Liver (tissue), 9 donors: ENCODE results near the gene CFAP73. TPM values are rescaled to one million over a fixed set of nuclear protein-coding genes. Genes with fewer than 3 reads are reported as not detected.

Experiments
- DNase-seq: peaks from one replicate; pipeline ENCODE4 v3.0.0-alpha.2; 2017; ENCODE audit warnings: low spot score
- H3K27ac ChIP-seq, 2 donors: one replicate each; pipeline ENCODE4 v1.7.0; 2013; ENCODE audit warnings: inconsistent platforms in 2 of 2, low read length in 2 of 2, control low read depth in 1 of 2, low read depth in 1 of 2, mild to moderate bottlenecking in 1 of 2
- H3K27me3 ChIP-seq, 4 donors: one replicate each; pipeline versions ENCODE4 v1.6.1 to v1.7.0; 2013; ENCODE audit warnings: low read length in 3 of 4, inconsistent platforms in 1 of 4, mild to moderate bottlenecking in 1 of 4, moderate library complexity in 1 of 4; ENCODE audit not compliant: control insufficient read depth in 4 of 4, insufficient read depth in 4 of 4
- H3K36me3 ChIP-seq, 4 donors: one replicate each; pipeline versions ENCODE4 v1.6.1 to v1.7.0; 2013; ENCODE audit warnings: low read length in 3 of 4, mild to moderate bottlenecking in 3 of 4, low read depth in 1 of 4, moderate library complexity in 1 of 4; ENCODE audit not compliant: control insufficient read depth in 4 of 4, insufficient read depth in 3 of 4
- H3K4me1 ChIP-seq, 4 donors: one replicate each; pipeline versions ENCODE4 v1.6.1 to v1.7.0; 2013; ENCODE audit warnings: low read length in 3 of 4, mild to moderate bottlenecking in 3 of 4, moderate library complexity in 1 of 4; ENCODE audit not compliant: control insufficient read depth in 4 of 4, insufficient read depth in 4 of 4
- H3K4me3 ChIP-seq, 3 donors: one replicate each; pipeline versions ENCODE4 v1.6.1 to v1.7.0; 2013; ENCODE audit warnings: low read length in 3 of 3, control low read depth in 1 of 3, low read depth in 1 of 3, mild to moderate bottlenecking in 1 of 3
- H3K9ac ChIP-seq, 2 donors: one replicate each; pipeline ENCODE4 v1.7.0; 2013; ENCODE audit warnings: low read length in 2 of 2, mild to moderate bottlenecking in 2 of 2, moderate library complexity in 2 of 2, control low read depth in 1 of 2, low read depth in 1 of 2
- H3K9me3 ChIP-seq, 4 donors: one replicate each; pipeline versions ENCODE4 v1.6.1 to v1.7.0; 2013; ENCODE audit warnings: low read length in 3 of 4; ENCODE audit not compliant: control insufficient read depth in 4 of 4
- ATF3 ChIP-seq: IDR thresholded peaks from 2 replicates; pipeline ENCODE4 v1.6.1; 2016; ENCODE audit warnings: antibody characterized with exemption
- CTCF ChIP-seq: fragments of 150-350 bp; IDR thresholded peaks from 2 replicates; pipeline ENCODE4 v1.5.1; 2017; ENCODE audit warnings: improper control_type of control experiment, low read depth, low read length; ENCODE audit not compliant: missing input control
- EGR1 ChIP-seq, 2 donors: IDR thresholded peaks; 2 replicates each; pipeline ENCODE4 v1.6.1; 2016 to 2018; ENCODE audit warnings: antibody characterized with exemption in 2 of 2, low read depth in 2 of 2
- FOXA1 ChIP-seq: IDR thresholded peaks from 2 replicates; pipeline ENCODE4 v1.6.1; 2016; ENCODE audit warnings: antibody characterized with exemption
- FOXA2 ChIP-seq: IDR thresholded peaks from 2 replicates; pipeline ENCODE4 v1.6.1; 2016; ENCODE audit warnings: antibody characterized with exemption
- GABPA ChIP-seq, 2 donors: IDR thresholded peaks in 1 of 2; conservative IDR thresholded peaks in 1 of 2; 2 replicates each; pipeline ENCODE4 v1.6.1; 2016; ENCODE audit warnings: antibody characterized with exemption in 2 of 2, mild to moderate bottlenecking in 1 of 2, moderate library complexity in 1 of 2
- HNF4A ChIP-seq, 2 donors: conservative IDR thresholded peaks; 2 replicates each; pipeline ENCODE4 v1.6.1; 2016; ENCODE audit warnings: antibody characterized with exemption in 2 of 2, mild to moderate bottlenecking in 2 of 2
- HNF4G ChIP-seq: IDR thresholded peaks from 2 replicates; pipeline ENCODE4 v1.6.1; 2016; ENCODE audit warnings: antibody characterized with exemption
- JUND ChIP-seq, 2 donors: IDR thresholded peaks; 2 replicates each; pipeline ENCODE4 v1.6.1; 2016; ENCODE audit warnings: antibody characterized with exemption in 2 of 2
- MAX ChIP-seq: IDR thresholded peaks from 2 replicates; pipeline ENCODE4 v1.6.1; 2016; ENCODE audit warnings: antibody characterized with exemption
- NR2F2 ChIP-seq: IDR thresholded peaks from 2 replicates; pipeline ENCODE4 v1.6.1; 2016; ENCODE audit warnings: antibody characterized with exemption
- RAD21 ChIP-seq, 2 donors: IDR thresholded peaks; 2 replicates each; pipeline ENCODE4 v1.6.1; 2016; ENCODE audit warnings: antibody characterized with exemption in 2 of 2, mild to moderate bottlenecking in 2 of 2
- REST ChIP-seq: IDR thresholded peaks from 2 replicates; pipeline ENCODE4 v1.6.1; 2016; ENCODE audit warnings: antibody characterized with exemption, mild to moderate bottlenecking
- RXRA ChIP-seq, 2 donors: IDR thresholded peaks; 2 replicates each; pipeline ENCODE4 v1.6.1; 2017 to 2018; ENCODE audit warnings: antibody characterized with exemption in 2 of 2, mild to moderate bottlenecking in 1 of 2
- SP1 ChIP-seq: IDR thresholded peaks from 2 replicates; pipeline ENCODE4 v1.6.1; 2018; ENCODE audit warnings: antibody characterized with exemption, mild to moderate bottlenecking
- TAF1 ChIP-seq: conservative IDR thresholded peaks from 2 replicates; pipeline ENCODE4 v1.6.1; 2016; ENCODE audit warnings: antibody characterized with exemption, mild to moderate bottlenecking
- YY1 ChIP-seq: IDR thresholded peaks from 2 replicates; pipeline ENCODE4 v1.6.1; 2016; ENCODE audit warnings: antibody characterized with exemption, mild to moderate bottlenecking
- WGBS: extraction: QIAGEN DNeasy Blood & Tissue Kit; methylation state at CpG from one replicate; pipeline ENCODE4 v1.1.7; 2013; 5-methylcytosine and 5-hydroxymethylcytosine counted together
- polyA plus RNA-seq, 2 donors: library from polyadenylated mRNA; stranded (reverse) in 1 of 2; unstranded in 1 of 2; fragments of 200-250 nt in 1 of 2; fragments of >200 nt in 1 of 2; fragmentation: Nextera tagmentation in 1 of 2; extraction: Ambion mirVana in 1 of 2; gene quantifications; one replicate each; pipeline versions ENCODE4 v1.2.1 to v1.2.3, GENCODE V29; 2013 to 2015
- total RNA-seq, 2 donors: library from RNA; depleted of rRNA; stranded (reverse); fragments of >200 nt; gene quantifications; one replicate each; pipeline ENCODE4 v1.2.3, GENCODE V29; 2014
- TF ChIP-seq, protein P1 (sequence below): IDR thresholded peaks from 2 replicates; pipeline ENCODE4 v1.6.1; 2016; ENCODE audit warnings: antibody characterized with exemption
- donor health status: healthy.
- donor health status: healthy.
- donor health status: healthy.
- donor health status: healthy.
- donor health status: healthy.

The CFAP73 gene
- total and polyA plus RNA-seq, 4 donors = 0.18 to 0.19 TPM; not detected in 2

DNA sequence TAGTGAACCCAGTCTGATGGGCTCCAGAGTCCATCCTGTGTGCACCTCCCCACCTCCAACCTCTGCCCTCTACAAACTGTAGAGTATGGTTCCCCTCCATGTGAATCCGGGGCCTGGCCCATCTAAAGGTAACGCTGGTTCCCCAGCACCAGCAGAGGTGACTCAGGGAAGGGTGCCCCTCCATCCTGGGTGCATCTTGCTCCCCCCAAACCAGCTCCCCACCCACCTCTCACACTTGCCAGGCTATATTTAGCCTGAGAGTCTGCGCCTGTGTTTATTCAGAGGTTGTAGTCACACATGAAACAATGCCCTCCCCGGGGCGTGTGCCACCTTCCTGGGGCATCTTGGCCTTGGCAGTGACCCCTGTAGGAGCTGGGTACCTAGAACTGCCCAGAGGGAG, 40.2 kb upstream of the CFAP73 start (continued):
- TF ChIP-seq REST = no peak

GRCh38 chr12:113109872-113110599, 39.5 kb upstream of the CFAP73 start:
- no peak for DNase-seq
- no peak overlapping the region for H3K27ac ChIP-seq
- H3K36me3 ChIP-seq = no peaks in the 10 kb centered on the region
- TF ChIP-seq CTCF (no peak), YY1 (no peak), RAD21 (IDR thresholded peaks at IDR 0.05) (no peak), HNF4A (conservative IDR thresholded peaks at IDR 0.05) (no peak), FOXA2 (no peak), GABPA (IDR thresholded peaks at IDR 0.05 in 1 of 2, conservative IDR thresholded peaks at IDR 0.05 in 1 of 2) (no peak), NR2F2 (no peak), RXRA (IDR thresholded peaks at IDR 0.05) (no peak), MAX (no peak), EGR1 (IDR thresholded peaks at IDR 0.05; ENCODE audit: low read depth in 2 of 2) (no peak), JUND (IDR thresholded peaks at IDR 0.05) (no peak), REST (no peak), TAF1 (no peak), FOXA1 (no peak), ATF3 (no peak), HNF4G (no peak), SP1 (no peak)
- TF ChIP-seq, protein P1, sequence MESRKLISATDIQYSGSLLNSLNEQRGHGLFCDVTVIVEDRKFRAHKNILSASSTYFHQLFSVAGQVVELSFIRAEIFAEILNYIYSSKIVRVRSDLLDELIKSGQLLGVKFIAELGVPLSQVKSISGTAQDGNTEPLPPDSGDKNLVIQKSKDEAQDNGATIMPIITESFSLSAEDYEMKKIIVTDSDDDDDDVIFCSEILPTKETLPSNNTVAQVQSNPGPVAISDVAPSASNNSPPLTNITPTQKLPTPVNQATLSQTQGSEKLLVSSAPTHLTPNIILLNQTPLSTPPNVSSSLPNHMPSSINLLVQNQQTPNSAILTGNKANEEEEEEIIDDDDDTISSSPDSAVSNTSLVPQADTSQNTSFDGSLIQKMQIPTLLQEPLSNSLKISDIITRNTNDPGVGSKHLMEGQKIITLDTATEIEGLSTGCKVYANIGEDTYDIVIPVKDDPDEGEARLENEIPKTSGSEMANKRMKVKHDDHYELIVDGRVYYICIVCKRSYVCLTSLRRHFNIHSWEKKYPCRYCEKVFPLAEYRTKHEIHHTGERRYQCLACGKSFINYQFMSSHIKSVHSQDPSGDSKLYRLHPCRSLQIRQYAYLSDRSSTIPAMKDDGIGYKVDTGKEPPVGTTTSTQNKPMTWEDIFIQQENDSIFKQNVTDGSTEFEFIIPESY = no peak
- no peaks in the 10 kb centered on the region for H3K9me3 ChIP-seq
- 65% methylated on average over 7 of the region's 7 CpGs for WGBS
- H3K4me3 ChIP-seq = no peak overlapping the region
- H3K27me3 ChIP-seq = no peaks in the 10 kb centered on the region
- H3K4me1 ChIP-seq = no peaks in the 10 kb centered on the region
- H3K9ac ChIP-seq = no peak overlapping the region
